GM19351 (cell line): ENCODE measurements around the gene NEAT1.

Experiments used
- ATAC-seq: cut with Tn5 transposase; IDR thresholded peaks from one replicate; pipeline ENCODE4 v1.9.1; 2021; ENCODE audit warnings: mild to moderate bottlenecking, moderate library complexity; ENCODE audit not compliant: unreplicated experiment

The NEAT1 gene

DNA sequence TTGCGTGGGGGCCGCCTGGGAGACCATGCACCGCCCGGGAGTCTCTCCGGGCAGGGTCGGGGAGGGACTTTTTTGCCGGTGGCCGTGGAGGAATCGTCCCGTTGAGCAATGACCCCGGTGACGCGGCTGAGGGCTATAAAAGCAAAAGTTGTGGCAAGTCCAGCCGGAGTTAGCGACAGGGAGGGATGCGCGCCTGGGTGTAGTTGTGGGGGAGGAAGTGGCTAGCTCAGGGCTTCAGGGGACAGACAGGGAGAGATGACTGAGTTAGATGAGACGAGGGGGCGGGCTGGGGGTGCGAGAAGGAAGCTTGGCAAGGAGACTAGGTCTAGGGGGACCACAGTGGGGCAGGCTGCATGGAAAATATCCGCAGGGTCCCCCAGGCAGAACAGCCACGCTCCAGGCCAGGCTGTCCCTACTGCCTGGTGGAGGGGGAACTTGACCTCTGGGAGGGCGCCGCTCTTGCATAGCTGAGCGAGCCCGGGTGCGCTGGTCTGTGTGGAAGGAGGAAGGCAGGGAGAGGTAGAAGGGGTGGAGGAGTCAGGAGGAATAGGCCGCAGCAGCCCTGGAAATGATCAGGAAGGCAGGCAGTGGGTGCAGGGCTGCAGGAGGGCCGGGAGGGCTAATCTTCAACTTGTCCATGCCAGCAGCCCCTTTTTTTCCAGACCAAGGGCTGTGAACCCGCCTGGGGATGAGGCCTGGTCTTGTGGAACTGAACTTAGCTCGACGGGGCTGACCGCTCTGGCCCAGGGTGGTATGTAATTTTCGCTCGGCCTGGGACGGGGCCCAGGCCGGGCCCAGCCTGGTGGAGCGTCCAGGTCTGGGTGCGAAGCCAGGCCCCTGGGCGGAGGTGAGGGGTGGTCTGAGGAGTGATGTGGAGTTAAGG, at the start of gene NEAT1:
NEAT1 (plus strand) TSS at position 166 of the 883 bp plus-strand sequence.
- no peak for ATAC-seq

DNA sequence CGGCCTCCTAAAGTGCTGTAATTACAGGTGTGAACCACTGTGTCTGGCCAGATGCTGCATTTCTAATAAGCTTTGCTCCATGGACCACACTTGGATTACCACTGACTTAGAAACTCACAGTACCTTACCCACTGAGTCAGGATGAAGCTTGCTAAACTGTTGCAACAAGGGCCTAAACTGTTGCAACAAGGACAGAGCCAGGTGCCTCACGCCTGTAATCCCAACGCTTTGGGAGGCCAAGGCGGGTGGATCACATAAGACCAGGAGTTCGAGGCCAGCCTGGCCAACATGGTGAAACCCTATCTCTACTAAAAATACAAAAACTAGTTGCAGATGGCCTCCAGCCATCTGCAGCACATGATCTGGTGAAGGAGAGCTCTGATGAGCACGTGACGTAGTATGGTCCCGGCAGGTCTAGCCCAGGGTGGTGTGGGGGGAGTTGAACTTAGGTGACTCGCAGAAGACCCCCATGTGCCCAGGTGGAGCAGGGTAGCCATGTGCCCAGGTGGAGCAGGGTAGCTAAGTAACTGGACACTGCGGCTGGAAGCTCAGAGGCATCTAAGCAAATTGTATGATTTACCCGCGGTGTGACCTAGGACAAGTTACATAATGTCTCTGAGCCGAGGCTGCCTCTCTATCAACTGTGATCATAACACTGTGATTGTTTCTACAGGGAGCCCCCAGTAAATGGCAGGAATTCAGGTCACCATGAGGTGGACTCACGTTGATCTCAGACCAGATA, 48.6 kb upstream of the NEAT1 start:
- no peak for ATAC-seq

DNA sequence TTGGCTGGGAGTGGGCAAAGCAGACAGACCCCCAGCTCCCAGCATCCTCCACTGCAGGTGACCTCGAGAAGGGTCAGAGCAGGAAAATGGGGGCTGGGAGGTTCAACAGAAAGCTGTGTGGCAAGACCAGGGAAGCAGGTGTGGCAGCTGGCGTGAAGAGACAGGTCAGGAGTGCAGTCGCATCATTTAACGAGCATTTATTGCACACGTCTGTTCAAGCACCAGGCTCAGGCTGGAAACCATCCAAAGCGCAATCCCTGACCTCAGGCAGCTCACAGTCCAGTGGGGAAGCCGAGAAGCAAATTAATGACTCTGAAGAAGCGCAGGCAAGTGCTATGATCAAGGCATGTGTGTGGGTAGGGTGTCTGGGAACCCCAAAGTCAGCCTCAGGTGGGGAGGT, 47.6 kb upstream of the NEAT1 start:
- ATAC-seq = no peak

DNA sequence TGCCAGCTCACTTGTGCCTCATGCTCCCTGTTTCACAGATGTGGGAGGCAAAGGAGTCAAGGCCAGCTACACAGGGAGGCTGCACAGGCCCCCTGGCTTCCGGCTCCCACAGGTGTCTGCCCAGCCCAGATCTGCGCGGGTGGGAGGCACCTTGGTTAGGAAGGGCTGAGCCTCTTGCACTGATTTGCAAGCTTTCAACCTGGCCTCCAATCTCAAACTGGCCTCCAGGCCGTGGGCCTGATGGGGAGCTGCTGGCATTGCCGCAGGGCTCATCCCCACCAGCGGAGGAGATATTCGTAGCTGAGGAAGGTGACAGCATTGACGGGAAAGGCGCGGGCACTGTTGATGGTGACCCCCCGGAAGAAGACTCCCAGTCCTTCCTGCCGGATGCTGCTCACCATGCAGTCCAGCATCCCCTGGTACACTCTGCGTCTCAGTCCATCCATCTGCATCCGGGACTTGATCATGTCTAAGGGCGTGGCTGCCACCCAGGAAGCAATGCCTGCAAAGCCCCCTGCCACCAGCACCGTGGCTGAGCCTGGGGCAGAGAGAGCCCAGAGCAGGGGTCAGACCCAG, 46.4 kb upstream of the NEAT1 start:
- ATAC-seq = no peak

DNA sequence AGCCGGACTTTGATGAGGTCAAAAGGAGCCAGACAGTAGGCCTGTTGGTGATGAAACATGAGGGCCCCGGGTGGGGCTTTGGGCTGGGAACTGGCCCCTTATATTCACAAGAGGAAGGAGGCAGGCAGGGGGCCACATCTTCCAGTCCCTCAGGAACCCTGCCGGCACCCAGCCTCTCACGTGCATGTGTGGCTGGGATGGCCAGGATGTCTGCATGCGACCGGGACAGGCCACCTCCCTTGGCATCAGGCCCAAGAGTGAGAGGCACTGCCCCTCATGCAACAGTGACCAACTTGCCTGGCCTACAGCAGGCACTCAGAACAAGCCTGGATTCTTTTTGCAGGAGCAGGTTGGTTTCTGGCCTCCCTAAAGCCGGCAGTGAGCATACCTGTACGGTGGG, 45.6 kb upstream of the NEAT1 start:
- ATAC-seq = no peak

DNA sequence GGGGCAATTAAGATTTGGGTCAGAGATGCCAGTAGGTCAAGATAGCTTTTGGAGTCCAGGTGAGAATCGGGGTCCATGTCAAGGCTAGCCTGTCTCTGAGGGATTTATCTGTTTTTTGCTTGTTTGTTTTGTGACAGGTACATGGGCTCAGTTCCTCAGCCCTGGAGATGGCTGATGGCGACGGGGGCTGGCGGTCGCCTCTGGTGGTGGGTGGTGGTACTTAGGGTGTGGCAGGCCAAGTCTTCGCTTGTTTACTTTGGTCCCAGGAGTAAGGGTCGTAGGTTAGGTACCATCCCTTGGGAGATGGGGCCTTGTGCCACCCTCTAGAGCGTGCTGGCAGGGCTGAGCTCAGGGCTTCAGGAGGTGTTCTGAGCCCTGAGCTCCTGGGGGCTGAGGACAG, 44.8 kb upstream of the NEAT1 start:
- ATAC-seq = no peak

DNA sequence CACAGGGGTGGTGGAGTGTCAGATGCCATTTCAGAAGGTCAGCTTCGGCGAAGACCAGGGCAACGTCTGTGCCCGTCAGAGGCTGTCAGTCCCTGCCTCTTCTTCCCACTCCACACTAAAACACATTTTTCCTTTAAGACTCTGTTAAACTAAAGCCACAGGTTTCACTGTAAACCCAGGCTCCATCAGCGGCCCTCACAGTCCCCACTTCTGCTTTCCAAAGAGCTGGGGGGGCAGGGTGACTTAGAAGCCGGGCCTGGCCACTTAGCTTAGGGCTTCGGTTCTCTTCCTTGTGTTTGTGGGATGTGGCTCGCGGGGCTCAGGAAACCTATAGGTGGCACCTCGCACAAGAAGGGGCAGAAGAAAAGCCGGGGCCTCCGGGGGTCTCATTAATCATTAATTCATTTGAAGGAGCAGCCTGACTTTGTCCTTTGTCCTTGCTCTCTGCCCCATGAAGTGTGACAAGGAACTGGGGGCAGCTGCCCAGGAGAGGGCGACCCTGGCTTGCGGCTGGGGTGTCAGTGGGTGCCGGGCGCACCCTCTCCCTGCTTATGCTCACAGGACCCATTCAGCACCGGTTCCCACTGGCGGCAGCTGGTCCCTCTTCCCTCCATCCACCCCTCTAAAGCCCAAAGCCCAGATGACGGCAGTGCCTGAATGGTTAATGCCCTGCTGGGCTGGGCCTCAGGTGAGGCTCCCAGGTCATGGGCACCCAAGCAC, 44.2 kb upstream of the NEAT1 start:
- no peak for ATAC-seq

DNA sequence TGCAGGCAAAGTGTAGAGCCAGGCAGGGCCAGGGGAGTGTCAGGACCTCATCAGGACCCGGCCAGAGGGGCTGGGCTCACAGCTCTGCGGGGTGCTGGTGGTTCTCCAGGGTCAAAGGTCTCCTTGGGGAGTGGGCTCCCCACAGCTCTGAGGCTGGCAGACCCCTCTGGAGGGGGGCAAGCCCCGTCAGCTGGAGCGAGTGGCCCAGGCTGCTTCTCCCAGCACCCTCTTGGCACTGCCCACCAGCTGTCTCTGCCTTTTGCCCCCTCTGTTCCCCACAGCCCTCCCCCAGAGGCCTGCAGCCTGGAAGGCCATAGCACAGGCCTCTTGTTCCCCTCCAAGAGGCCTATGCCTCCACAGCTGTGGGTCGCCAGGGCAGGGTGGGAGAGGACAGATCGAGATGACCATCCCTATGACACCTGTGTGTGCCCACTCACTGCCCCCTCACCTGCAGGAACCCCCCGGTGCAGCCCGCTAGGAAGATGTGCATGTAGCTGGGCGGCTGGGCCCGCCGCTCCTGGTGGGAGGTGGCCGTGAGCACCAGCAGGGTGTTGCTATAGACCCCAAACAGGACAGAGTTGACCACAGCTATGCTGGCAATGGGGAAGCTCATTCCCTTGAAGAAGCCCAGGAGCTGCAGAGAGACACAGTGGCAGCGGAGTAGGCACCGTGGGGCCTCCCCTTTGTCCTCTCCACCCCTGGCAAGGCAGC, 43.5 kb upstream of the NEAT1 start:
- no peak for ATAC-seq

DNA sequence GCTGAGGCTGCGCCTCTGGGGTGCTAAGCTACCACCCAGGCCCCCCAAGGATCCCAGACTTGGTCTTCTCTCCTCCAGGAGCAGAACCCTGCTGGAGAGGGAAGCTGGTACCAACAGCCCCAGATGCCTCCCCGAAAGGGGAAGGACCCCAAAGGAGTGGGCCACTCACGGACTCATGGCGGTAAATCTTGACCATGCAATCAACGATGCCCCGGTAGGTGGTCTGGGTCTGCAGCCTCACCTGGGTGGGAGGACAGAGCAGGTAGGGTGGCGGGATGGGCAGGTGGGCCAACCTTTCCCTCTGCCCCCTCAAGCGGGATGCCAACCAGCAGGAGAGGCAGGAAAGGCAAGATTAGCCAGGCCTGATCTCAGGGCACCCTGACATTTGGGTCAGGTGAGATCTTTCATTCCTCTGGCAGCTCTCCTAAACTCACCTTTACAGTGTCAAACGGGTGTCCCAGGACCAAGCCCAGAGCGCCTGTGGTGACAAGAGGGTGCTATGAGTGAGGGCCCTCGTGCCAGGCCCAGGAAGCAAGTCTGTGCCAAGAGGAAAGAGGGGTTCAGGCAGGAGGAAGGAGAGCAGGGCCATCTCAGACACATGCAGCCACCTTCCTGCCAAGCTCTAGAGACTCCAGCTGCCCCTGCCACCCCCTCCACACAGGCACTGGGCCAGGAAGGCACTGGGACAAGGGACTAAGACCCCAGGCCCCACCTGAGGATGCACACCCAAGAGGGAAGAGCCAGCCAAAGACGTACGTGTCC, 42.7 kb upstream of the NEAT1 start:
- no peak for ATAC-seq

DNA sequence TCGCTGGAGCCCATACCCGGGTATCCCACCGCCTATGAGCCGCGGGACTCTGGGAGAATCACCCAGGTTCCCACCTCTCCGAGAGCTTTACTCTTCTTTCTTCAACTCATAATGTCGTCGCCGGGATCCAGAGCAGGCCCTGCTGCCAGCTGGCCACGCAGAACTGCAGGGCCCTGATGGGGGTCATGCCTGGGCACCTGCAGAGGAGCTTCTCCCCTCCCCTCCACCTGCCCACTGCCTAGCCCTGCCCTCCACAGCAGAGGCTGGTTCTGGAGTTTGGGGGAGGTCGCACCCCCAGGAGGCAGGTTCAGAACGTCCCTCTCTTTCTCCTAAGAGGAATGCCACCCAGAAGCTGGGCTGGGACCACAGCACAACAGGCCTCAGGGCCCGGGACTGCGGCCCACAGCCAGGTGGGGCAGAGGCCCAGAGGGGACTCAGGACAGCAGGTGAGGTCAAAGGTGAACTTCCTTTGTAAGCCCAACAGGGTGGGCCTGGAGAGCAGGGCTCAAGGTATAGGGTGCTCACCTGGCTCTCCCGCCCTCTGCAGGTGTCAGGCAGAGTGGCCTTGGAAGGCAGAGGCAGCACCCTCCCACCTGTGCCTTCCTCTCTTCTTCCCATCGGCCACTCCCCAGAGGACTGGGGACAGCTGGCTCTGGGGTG, 42.0 kb upstream of the NEAT1 start:
- ATAC-seq = no peak

DNA sequence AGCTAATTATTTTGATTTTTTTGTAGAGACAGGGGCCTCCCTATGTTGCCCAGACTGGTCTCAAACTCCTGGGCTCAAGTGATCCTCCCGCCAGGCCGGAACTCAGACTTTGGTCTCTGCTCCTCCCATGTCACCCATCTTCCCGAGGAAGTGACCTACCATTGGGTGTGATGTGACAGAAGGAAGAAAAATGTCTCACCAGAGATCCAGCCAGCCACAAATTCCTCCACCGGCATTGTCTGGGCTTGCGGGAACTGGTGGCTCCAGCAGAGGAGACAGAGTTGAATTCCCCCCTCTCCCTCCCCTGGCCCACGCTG, 40.9 kb upstream of the NEAT1 start:
- peak; percentile 16 for ATAC-seq

DNA sequence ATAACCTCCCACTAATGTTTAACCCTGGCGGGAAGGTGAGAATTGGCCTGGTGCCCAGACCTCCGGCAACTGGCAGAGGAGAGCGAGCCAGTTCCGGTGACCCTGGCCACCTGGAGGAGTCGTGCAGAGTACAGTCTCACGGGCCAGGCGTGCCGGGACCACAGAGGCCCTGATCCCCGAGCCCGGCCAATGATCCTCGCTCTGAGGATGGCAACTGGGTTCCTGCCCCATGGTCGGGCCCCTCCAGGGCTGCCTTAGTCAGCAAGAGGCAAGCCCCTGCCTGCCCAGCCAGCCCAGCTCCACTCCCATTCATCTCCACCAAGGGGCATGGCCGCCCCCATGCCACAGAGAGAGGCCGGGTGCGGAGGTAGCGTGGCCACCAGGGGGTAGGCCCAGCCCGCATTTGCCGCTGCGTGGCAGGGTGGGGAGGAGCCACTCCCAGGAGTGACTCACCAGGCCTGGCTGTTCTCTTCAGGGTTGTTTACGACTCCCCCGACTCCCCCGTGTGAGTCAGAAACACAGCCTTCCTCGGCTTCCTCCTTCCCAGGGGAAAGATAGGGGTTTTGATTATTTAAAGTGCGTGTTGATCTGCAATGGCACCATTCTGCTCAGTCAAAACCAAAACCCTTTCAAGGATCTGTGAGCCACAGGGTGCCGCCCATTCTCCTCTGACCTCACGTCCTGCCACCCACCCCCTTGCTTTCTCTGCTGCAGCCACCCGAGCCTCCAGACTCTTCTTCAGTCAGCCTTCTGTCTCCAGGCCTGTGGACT, 40.4 kb upstream of the NEAT1 start, which contains the start of gene SLC25A45:
SLC25A45 (minus strand) TSS at position 614 of the 771 bp plus-strand sequence. CDS start 695 bp downstream, outside the sequence.
- ATAC-seq = peak; percentile 61

DNA sequence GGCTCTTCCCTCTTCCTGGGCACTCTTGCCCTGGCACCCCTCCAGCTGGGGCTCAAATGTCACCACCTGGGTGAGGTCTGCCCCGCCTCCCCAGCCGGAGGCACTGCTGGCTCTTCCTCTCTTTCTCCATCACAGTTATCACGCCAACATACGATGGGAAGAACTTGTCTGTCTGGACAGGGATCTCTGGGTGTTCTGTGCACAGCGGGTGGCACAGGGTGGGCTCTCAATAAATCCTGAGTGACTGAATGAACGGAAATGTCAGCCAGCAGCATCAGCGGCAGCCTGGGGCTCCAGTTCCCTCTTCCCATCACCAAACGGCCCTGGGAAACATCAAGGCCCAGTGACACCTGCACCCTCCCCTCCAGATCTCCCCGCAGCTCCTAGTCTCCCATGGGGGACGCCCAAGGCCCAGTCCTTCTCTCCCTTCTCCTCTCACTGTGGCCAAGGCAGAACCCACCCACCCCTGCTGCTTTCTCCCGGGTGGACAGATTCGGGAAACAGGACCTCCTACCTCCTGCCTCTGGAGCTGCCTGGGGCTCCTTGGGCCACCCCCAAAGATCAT, 39.7 kb upstream of the NEAT1 start:
- ATAC-seq = no peak

DNA sequence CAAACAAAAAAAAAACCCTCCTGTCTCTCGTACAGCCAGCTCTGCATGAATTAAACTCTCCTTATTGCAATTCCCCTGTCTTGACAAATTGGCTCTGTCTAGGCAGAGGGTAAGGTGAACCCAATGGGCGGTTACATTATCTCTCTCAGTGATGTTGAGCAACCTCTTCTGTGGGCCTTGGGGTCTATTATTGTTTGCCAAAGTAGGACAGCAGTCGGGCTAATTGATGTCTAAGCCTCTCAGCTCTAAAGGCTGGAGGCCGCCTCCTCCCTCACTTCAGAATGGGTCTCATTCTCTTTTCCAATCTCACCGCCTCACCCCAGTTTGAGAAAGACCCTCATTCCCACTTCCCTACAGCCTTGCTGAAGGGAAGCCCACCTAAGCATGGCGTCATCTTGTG, 38.8 kb upstream of the NEAT1 start:
- no peak for ATAC-seq

DNA sequence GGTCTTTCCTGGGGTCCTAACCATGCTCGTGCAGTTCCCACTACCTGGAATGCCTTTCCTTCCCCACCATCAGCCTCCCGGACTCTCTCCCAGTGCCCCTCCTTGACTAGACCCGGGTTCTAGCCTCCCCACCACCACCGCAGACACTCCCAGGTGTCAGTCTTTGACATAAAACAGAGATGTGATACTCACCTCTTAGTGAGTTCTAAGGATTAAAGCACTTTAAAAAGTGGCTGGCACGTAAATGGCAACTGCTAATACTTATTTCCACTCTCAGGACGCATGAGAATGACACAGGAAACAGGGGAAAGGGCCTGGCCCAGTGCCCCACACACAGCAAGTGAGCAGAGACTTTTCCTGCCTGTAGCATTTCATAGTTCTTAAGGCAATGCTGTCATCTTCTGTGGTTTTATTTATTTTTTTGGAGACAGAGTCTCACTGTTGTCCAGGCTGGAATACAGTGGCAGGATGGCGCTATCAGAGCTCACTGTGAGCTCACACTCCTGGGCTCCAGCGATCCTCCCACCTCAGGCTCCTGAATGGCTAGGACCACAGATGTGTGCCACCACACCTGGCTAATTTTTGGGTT, 38.2 kb upstream of the NEAT1 start:
- ATAC-seq = no peak

DNA sequence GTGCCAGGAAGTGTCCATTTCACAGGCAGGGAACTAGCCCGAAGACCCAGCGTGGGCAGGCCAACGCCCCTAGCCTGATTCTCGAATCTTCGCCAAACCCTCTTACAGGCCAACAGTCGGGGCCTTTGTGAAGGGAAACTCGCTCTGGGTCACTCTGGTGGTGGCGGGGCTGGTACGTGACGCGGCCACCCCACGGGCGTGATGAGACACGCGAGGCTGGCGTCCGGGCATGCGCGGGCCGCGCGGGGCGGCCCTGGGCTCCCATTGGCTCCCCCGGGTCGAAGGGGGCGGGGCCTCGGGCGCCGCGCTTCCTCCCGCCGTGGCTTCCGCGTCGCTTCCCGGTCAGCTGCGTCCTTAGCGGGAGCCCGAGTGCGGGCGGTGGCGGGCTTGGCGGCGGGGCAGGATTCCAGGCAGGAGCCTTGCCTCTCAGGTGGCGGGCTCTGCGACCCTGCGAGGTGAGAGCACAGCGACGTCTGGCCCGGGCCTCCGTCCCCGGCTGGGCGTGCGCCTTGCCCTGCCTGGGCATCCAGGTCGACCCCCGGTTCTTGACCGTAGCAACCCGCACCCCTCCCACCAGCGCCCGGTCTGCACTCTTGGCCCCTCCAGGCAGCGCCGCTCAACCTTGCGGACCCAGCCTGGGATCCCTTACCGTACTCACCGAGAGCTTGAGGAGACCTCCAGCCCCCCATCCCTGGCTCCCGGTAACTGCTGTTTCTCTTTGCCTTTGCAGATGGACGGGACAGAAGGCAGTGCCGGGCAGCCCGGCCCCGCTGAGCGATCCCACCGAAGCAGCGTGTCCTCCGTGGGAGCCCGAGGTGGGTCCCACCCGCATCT, 36.1 kb upstream of the NEAT1 start, which contains the start of gene FRMD8:
FRMD8 (plus strand) TSS at position 331 of the 834 bp plus-strand sequence; CDS start at position 731, 400 bp downstream.
- no peak for ATAC-seq

DNA sequence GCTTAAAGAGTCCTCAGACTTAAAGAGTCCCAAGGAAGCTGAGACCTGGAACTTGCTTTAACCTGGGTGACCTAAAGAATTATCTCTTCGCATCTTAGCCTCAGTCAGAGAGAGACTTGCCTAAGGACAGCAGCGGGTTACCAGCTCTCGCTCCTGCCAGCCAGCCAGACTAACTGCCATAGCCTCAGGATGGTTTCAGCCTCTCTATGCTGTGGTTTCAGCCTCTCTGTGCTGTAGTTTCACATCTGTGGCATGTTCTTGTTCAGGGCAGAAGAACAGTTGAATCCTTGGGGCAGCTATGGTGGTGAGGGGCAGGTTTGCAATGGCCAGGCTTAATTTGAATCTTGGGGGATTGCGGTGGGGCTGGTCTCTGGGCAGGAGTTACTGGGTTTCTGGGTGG, 33.9 kb upstream of the NEAT1 start:
- no peak for ATAC-seq
